Epidermal melanocyte (primary cell): ENCODE data around the gene MT2A.
"Not testable (repeated sequence)": the region's sequence is repeated elsewhere in the genome, so short reads cannot be mapped to it uniquely, and the experiment has no call there.

ENCODE experiments used
- DNase-seq: peaks from one replicate; pipeline ENCODE4 v3.0.0; 2011; ENCODE audit warnings: low spot score; ENCODE audit not compliant: insufficient read length

MT2A gene

DNA sequence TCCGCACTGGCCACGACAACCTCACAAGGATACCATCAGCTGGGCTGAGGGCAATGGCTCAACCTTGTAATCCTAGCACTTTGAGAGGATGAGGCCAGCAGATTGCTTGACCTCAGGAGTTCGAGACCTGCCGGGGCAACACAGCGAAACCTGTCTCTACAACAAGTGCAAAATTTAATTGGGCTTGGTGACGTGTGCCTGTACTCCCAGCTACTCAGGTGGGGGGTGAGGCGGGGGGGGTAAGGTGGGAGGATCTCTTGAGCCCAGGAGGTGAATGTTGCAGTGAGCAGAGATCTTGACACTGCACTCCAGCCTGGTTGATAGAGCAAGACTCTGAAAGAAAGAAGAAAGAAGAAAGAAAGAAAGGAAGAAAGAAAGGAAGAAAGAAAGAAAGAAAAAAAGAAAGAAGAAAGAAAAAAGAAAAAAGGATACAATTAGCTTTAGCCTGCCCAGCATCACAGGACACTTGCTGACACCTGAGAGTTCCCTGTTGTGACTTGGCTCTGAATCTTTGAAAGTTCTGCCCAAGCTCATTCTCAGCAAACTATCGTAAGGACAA lies 12.0 kb downstream of the MT2A start:
- no peak for DNase-seq

DNA sequence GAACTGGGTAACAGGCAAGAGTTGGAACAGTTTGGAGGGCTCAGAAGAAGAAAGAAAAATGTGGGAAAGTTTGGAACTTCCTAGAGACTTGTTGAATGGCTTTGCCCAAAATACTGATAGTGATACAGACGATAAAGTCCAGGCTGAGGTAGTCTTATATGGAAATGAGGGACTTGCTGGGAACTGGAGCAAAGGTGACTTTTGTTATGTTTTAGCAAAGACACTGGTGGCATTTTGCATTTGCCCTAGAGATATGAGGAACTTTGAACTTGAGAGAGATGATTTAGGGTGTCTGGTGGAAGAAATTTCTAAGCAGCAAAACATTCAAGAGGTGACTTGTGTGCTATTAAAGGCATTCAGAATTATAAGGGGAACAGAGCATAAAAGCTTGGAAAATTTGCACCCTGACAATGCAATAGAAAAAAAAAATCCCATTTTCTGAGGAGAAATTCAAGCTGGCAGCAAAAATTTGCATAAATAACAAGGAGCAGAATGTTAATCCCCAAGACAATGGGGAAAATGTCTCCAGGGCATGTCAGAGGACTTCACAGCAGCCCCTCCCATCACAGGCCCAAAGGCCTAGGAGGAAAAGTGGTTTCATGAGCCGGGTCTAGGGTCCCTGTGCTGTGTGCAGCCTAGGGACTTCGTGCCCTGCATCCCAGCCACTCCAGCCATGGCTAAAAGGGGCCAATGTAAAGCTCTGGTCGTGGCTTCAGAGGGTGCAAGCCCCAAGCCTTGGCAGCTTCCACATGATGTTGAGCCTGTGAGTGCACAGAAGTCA lies 13.5 kb downstream of the MT2A start:
- not testable (repeated sequence) for DNase-seq

GRCh38 chr16:56623184-56623583 lies 14.8 kb downstream of the MT2A start:
- not testable (repeated sequence) for DNase-seq

DNA sequence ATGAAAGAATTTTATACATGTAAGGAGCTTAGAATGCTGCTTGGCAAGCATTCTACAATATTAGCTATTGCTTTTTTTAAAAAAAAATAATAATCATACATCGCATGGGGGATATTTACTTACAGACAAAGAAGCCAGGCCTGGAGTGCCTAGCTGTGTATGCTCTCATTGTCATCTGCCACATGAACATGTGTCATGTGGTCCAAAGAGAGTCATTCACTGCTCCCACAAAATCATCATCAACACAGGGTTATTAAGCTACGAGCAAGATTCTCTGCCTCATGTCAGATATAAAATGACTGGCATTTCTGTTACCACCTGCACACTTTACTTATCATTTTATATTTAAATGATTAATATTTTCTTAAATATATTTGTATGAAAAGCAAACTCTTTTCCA lies 15.3 kb downstream of the MT2A start:
- DNase-seq = no peak

GRCh38 chr16:56625140-56625942 lies 17.0 kb downstream of the MT2A start, which contains the start of gene MT1E:
MT1E (plus strand) TSS chr16:56625781; CDS start chr16:56625852, 71 bp downstream.
- no peak for DNase-seq

GRCh38 chr16:56625943-56626654 lies 17.7 kb downstream of the MT2A start:
- DNase-seq = no peak

GRCh38 chr16:56626685-56627084 lies 18.3 kb downstream of the MT2A start:
- DNase-seq = no peak

DNA sequence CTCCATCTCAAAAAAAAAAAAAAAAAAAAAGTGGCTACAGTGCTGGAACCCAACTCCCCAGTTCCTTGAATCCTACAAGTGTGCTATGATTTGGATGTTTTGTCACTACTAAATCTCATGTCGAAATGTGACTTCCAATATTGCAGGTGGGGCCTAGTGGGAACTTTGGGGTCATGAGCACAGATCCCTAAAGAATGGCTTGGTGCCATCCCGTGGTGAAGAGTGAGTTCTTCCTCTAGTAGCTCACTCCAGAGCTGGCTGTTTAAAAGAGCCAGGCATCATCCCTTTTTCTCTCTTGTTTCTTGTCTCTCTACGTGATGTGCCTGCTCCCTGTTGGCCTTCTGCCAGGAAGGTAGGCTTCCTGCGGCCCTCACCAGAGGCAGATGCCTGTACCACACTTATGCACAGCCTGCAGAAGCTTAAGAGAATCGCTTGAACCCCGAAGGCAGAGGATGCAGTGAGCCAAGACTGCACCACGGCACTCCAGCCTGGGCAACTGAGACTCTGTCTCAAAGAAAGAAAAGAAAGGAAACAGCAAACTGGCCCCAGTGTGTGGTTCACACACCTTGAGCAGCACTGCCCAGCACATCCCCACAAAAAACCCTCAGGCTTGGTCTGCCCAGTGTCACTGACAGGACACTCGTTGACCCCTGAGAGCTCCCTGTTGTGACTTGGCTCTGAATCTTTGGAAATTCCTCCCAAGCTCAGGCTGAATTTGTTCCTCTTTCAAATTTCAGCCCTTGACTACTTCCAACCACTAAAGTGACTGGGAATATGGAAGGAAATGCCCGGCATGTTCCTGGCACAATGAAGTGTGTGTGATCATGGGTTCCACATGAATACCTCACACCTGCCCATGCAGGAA lies 20.3 kb downstream of the MT2A start:
- no peak for DNase-seq

DNA sequence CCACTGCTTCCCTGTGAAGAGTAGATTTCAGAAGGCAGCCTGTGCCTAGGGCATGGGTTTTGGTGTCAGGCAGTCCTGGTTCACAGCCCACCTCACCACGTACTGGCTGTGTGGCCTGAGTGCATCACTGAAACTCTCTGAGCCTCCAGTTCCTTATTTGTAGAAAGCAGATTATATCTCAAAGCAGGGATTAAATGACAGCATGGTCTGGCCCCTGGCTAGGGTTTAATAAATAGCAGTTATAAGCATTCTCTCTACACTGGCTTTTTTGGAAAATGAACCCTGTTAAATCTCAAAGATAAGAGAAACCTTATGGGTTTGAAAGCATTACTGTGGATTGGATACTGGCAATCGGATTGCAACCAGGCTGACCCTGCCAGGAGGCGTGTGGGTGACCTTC lies 21.1 kb downstream of the MT2A start:
- DNase-seq = no peak

DNA sequence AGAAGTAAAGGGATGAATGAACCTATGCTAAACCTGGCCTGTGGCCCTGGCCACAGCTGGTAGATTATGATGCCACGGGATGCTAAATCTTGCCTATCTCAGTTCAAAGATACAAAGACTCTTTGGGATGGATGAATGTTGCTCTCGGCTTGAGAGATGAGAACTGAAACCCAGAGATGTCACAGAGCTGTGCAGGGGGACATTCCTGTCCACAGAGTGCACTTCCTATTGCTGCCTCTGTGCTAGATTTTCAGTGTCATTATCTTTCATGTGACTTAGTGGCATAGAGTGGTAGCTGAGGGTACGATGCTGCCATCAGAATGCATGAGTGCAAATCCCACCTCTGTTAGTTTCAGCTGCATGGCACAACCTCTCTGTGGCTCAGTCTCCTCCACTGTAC lies 21.8 kb downstream of the MT2A start:
- DNase-seq = no peak

DNA sequence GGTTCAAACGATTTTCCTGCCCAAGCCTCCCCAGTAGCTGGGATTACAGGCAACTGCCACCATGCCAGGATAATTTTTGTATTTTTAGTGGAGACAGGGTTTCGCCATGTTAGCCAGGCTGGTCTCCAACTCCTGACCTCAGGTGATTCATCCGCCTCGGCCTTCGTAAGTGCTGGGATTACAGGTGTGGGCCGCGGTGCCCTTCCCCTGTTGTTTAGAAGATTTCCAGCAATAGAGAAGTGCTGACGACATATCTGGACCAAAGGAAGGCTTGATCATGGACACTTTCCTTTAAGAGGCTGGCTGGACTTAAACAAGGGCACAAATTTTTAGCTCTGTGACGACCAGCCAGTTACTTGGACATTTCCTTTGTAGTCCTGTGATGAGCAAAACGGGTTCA lies 22.8 kb downstream of the MT2A start:
- DNase-seq = no peak

DNA sequence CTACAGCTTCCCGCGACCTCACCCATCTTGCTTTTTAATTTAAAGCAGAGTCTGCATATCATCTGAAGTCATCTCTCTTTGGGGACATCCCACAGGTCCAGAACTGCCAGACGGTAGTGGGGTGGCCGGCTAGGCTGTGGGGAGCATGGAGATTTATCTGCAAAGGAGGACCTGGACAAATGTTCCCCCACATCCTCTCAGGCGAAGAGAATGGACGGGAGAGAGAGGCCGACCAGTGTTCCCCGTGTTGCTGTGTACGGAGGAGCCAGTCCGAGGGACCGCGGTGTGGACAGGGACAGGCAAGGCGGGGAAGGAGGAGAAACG lies 23.4 kb downstream of the MT2A start:
- no peak for DNase-seq

DNA sequence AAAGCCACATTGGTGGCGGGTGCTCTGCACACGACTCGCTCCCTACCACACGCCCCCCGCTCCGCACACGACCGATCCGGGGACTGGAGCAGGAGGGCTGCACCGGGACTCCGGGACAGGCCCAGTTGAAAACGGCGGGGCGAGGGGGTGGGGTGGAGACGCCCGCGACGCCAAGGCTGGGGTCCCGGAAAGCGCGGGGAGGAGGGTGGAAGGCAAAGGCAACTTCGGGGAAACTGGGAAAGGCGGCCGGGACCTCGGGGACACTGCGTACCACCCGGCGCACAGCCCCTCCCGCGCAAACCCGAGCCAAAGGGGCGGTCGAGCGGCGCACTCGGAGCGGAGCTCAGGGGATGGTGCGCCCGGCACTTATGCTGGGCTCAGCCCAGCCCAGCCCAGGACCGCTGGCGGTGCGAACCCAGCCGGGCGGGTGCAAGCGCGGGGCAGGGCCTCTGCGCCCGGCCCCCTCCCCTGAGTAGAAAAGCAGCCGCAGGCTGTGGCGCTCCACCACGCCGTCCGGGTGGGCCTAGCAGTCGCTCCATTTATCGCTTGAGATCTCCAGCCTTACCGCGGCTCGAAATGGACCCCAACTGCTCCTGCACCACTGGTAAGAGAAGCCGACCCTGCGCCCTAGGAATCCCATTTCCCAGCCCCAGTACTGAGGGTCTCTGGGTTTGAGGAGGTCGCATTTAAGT lies 23.9 kb downstream of the MT2A start, which contains the start of gene MT1M:
TSS of gene MT1M (plus strand) at position 504 of the 692 bp plus-strand sequence. CDS start at position 577, 73 bp downstream.
- no peak for DNase-seq

- DNase-seq = no peak
Observed at GRCh38 chr16:56632848-56633365, 24.5 kb downstream of the MT2A start.

DNA sequence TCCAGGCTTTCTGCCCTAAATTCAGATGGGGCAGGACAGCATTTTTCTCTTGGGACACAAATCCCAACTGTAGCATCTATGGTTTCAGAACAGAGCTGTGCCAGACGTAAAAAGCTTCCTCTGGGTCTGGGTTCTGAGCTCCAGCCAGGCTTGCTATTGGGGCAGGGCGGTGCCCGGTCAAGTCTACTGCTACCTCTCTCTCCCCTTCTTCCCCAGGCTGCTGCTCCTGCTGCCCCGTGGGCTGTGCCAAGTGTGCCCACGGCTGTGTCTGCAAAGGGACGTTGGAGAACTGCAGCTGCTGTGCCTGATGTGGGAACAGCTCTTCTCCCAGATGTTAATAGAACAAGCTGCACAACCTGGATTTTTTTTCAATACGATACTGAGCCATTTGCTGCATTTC lies 25.2 kb downstream of the MT2A start:
- DNase-seq = no peak

GRCh38 chr16:56634715-56635440 lies 26.5 kb downstream of the MT2A start:
- DNase-seq = no peak

- no peak for DNase-seq
Observed at GRCh38 chr16:56635441-56635967, 27.1 kb downstream of the MT2A start.

DNA sequence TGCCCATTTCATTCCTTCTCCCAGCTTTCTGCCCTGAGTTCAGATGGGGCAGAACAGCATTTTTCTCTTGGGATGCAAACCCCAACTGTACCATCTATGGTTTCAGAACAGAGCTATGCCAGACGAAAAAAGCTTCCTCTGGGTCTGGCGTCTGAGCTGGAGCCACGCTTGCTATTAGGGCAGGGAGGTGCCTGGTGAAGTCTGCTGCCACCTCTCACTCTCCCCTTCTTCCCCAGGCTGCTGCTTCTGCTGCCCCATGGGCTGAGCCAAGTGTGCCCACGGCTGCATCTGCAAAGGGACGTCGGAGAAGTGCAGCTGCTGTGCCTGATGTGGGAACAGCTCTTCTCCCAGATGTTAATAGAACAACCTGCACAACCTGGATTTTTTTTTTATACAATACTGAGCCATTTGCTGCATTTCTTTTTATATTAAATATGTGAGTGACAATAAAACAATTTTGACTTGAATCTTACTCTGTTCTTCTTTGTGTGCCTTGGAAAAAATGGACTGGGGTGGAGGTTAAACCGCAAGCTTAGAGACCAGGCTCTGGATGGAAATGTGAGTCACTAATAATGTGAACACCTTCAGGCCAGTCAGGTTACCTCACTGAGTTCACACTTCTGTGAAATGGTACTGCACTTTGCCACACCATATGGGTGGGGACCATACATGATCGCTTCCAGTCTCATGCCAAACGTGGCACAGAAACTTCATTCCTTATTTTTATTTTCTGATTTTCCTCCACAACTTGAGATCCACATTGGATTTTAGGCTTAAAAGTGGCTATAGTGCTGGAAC lies 28.4 kb downstream of the MT2A start:
- no peak for DNase-seq
